Fibroblast of mammary gland (primary cell): ENCODE measurements around the gene TMEM30A.

Experiments
- DNase-seq: peaks from one replicate; pipeline ENCODE4 v3.0.0-alpha.2; 2010; ENCODE audit warnings: low read depth
- H3K4me3 ChIP-seq: 2 replicates; pipeline ENCODE4 v1.5.1; 2011; ENCODE audit warnings: low read depth, mild to moderate bottlenecking, low read length, moderate library complexity; ENCODE audit not compliant: control insufficient read depth
- CTCF ChIP-seq: conservative IDR thresholded peaks from 2 replicates; pipeline ENCODE4 v1.5.1; 2011; ENCODE audit warnings: low read depth, low read length, inconsistent platforms; ENCODE audit not compliant: control insufficient read depth, insufficient read depth

TMEM30A gene

DNA sequence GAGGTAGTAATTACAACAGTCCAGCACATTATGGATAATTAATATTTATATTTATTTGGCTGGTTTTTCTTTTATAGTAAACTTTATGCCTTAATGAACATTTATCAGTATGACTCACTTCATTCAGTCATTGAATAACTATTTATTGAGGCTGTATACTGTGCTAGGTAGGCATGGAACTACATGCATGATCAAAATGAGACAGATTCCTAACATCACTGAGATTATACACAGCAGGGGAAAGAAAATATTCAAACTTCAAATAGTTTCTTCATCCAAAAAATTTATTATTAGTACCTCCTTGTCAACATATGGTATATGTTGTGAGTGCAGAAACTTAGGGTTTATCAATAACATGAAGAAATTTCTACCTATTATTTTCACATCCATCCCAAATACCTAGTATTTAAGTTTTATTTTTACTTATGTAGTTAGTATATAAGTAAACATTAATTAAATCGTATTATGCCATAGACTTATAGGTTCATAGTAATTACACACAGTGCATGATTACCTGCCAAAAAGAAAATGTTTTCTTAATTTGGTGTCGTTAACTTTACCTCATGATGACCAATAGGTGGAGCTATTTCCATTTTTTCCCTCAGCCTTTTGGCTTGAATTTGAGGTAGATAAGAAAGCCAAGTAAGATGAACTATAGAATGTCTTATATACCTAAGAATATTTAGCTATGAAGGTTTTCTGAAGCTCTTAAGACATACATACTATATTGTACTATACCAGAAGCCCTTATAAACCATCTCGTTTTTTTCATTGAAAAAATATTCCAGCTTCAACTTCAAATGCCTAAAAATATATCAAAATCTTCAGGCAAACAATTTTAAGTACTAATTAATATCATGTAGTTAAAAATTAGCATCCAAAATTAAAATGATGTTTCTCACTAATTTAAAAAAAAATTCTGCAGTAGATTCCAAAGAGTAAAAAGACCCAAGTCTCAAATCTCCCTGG, 12.5 kb upstream of the TMEM30A start:
- peak; percentile 78 for TF ChIP-seq CTCF
- DNase-seq = peak; percentile 75

GRCh38 chr6:75292555-75292954, 8.0 kb upstream of the TMEM30A start:
- no peak for TF ChIP-seq CTCF
- no peak overlapping the region for H3K4me3 ChIP-seq
- no peak for DNase-seq

More for the DNA sequence above, 12.5 kb upstream of the TMEM30A start:
- no peak overlapping the region for H3K4me3 ChIP-seq

GRCh38 chr6:75291744-75292143, 7.2 kb upstream of the TMEM30A start:
- DNase-seq = no peak
- TF ChIP-seq CTCF = no peak
- H3K4me3 ChIP-seq = no peak overlapping the region

- no peak overlapping the region for H3K4me3 ChIP-seq
- no peak for TF ChIP-seq CTCF
- DNase-seq = no peak
Observed at GRCh38 chr6:75291331-75291730, 6.7 kb upstream of the TMEM30A start.

GRCh38 chr6:75290136-75290945, 5.7 kb upstream of the TMEM30A start:
- DNase-seq = no peak
- TF ChIP-seq CTCF = no peak
- H3K4me3 ChIP-seq = no peak overlapping the region

DNA sequence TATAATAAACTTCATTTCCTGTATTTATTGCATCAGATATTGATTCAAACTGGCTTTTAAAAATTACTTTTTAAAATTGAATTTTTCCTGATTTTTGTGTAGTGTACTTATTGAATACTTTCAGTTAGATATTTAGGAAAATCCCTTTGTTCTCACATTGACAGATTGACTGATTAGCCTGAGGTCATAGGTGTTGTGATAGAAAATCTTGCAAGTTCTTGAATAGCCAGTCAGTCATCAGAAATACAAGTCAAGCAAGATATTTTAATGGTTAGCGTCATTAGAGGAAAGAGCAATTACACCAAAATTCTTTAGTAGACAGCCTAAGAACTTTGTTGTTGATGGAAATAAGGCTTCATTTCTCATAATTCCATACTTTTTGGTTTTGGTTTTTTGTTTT, 3.4 kb upstream of the TMEM30A start:
- TF ChIP-seq CTCF = no peak
- H3K4me3 ChIP-seq = no peak overlapping the region
- no peak for DNase-seq
